HAP-1 (cell line): ENCODE measurements around the gene UROC1.

Experiments
- DNase-seq, 2 experiments: peaks; one replicate each; pipeline ENCODE4 v3.0.0-alpha.2; 2016 to 2020; ENCODE audit warnings: low spot score in 2 of 2
- H3K27me3 ChIP-seq: fragments of 250-450 bp; sonication (Bioruptor Pico); 2 replicates; pipeline ENCODE4 v1.5.1; 2020; ENCODE audit warnings: low read depth, mild to moderate bottlenecking, moderate library complexity
- H3K36me3 ChIP-seq: fragments of 250-450 bp; sonication (Bioruptor Pico); replicated peaks from 2 replicates; pipeline ENCODE4 v1.5.1; 2020; ENCODE audit warnings: mild to moderate bottlenecking
- H3K4me1 ChIP-seq: fragments of 250-450 bp; sonication (Bioruptor Pico); 2 replicates; pipeline ENCODE4 v1.5.1; 2020; ENCODE audit warnings: mild to moderate bottlenecking
- H3K4me3 ChIP-seq: fragments of 250-450 bp; sonication (Bioruptor Pico); 2 replicates; pipeline ENCODE4 v1.5.1; 2020; ENCODE audit warnings: mild to moderate bottlenecking, moderate library complexity
- H3K9me3 ChIP-seq: fragments of 250-450 bp; sonication (Bioruptor Pico); 2 replicates; pipeline ENCODE4 v1.5.1; 2020; ENCODE audit warnings: mild to moderate bottlenecking, moderate library complexity
- in situ Hi-C: fragments of 300-500 bp; cut with MboI; formaldehyde crosslinking; loops from 3 replicates; pipeline ENCODE4 v1.14.3; 2020; ENCODE audit warnings: low sequenced_read_pairs, inconsistent platforms, mixed read lengths

Gene UROC1

DNA sequence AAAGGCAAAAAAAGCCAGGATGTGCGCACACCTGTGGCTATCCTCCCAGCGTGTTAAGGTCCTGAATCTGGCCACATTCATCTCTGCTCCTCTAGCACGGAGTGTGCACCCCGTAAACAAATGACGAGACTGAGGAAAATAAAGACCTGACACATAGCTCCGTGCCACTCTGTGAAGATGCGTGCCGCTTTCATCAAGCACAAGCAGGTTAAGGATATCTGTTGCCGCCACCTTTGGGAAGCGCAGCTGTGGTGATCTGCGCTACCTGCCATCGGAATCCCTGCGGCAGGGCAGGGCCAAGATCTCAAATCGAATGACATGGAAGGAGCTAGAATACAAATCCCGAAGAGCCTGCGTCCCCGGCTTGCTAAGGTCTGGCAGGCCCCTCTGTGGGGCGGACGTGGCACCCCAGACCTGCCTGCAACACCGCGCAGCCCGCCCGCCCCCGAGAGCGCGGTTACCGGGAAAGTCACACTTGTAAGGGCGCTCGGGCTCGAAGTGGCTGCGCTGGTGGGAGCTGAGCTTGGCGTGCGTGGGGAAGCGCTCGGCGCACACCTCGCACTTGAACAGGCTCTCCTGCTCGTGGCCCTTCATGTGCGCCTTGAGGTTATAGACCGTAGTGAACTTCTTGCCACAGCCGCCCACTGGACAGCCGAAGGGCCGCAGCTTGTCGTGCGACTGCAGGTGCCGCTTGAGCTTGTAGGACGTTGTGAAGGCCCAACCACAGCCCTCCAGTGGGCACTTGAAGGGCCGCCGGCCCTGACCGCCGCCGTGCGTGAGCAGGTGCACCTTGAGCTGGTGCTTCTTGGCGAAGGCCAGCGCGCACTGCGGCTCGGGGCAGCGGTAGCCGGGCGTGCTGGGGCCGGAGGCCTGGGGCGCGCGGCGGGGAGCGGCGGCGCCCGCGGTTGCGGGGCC, 42.8 kb downstream of the UROC1 start:
- Histone ChIP-seq H3K27me3 (no peaks in the 10 kb centered on the region), H3K4me3 (peak overlapping the region; percentile 65), H3K36me3 (peaks cover 20% of the 10 kb centered on the region), H3K4me1 (peaks cover 16% of the 10 kb centered on the region), H3K9me3 (no peaks in the 10 kb centered on the region)
- in situ Hi-C loops: no loop called here
- peak in 1 of 2 experiments; percentile 56 for DNase-seq

DNA sequence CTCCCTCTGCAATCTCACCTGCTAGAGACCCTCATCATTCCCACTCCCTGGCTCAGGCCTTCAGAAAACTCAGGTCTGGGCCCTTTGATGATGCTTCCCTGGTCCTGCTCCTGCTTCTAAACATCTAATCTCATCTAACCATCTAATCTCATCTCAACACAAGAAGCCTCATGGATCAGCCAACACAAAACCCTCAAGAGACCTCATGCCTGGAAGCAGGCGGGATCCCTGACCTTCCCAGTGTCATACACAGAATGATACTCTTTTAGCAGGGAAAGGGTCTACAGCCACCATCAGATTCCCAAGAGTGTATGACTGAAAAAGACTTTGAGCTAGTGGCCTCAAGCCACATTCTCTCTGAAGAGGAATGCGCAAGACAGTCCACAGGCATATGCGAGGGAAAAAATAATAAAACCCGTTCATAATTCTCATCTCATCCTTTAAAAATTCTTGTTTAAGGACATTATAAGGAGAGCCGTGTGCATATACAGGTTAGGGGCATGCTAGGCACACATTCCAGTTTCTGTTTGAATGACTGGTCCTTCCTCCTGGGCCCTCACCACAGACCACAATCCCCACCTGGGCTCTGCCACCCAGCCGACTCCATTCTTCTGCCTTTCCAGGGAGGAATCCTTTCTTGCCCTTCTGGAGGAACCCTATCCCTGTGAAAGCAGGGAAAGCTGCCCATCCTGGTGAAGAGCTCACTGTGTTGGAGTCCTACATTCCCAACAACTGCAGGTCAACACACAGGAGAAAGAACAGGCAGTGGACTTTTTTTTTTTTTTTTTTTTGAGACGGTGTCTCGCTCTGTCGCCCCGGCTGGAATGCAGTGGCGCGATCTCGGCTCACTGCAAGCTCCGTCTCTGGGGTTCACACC, 44.0 kb downstream of the UROC1 start:
- Histone ChIP-seq H3K27me3 (no peaks in the 10 kb centered on the region), H3K4me1 (peaks cover 16% of the 10 kb centered on the region), H3K4me3 (peak overlapping the region; percentile 65), H3K9me3 (no peaks in the 10 kb centered on the region), H3K36me3 (peaks cover 33% of the 10 kb centered on the region)
- DNase-seq: no peak
- in situ Hi-C loops: no loop called here

DNA sequence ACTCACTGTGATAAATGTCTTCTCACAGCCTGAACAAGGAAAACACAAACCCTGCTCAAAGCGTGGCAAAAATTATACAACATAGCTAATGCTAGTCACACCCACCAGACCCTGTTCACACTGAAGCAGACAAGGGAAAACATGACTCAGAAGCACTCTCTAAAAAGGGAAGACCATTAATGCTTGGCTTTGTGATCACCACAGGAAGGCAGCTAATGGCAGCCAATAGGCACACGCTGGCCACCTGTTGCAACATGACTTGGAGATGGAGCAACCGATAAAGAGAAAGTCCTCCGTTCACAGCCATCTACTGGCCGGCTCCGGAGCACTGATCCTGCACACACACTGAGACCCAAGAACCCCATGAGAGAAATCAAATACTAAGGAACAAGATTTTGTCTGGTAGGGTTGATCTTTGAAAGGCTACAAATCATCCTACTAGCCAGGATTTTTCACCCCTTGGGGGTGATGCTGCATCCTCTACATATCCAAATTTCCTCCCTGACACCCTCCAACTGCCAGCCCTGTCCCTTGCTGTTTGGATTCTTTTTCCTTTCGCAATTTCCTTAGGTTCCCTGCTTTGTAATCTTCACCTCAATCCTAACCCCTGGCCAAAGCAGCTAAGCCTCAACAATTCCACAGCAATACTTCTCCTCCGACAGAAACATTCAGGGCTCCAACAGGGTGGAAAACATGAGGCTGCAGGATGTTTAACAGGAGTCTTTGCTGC, 45.1 kb downstream of the UROC1 start:
- Histone ChIP-seq H3K9me3 (no peaks in the 10 kb centered on the region), H3K27me3 (no peaks in the 10 kb centered on the region), H3K4me1 (peaks cover 16% of the 10 kb centered on the region), H3K4me3 (peak overlapping the region; percentile 65), H3K36me3 (peaks cover 44% of the 10 kb centered on the region)
- in situ Hi-C loops: no loop called here
- DNase-seq: peak; percentile 69 to 73

DNA sequence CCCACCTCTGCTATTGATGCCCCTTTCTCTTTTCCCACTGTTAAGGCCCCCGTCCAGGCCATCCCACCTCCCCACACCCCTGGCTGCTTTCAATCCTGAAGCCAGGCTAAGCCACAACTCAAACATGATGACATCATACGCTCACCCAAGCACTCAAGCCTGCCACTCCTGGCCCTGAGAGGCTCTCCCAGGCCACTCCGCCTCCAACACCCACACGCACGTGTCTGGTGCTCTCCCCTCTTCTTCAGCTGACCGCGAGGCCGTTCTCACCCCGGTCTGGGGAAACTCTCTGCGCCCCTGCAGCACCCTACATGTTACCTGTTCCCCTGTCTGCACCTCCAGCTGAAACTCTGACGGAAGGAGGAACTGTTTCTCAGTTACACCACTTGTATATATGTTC, 48.1 kb downstream of the UROC1 start:
- in situ Hi-C loops: no loop called here

DNA sequence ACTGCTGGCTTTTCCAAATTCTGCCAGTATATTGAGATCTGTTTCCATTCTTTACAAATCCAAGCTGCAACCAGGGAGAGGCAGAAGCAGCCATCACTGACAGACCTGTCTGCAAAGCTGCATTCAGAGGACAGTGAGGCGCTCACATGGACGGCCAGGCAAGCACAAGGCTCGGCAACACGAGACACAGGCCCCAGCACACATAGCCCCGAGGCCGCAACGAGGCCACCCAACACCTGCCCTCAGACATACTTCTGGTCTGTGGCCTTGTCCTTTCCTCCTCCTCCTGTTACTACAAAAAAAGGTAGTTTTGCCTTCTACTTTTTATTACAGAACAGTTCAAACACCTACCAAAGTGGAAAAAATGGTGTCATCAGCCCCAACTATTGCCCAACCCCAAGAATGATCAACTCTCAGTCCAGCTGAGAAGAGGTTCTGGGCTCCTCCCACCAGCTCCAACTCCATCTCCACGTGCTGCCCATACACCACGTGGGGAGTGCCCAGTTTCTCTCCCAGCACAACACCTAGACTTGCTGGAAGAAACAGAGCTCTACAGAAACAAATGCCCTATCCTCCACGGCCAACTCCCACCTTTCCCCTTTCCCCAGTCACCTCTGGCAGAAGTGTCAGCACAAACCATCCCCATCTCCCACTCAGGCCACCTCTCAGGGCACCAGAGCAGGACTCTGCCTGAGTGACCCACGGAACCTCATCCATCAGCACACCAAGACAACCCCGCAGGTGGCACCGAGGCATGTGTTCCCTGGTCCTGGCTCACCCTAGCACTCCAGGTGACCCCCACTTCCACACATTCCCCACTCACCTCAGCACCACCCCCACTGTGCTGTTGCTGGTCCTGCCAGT, 49.3 kb downstream of the UROC1 start:
- H3K4me3 ChIP-seq: no peak overlapping the region
- peaks cover 11% of the 10 kb centered on the region for H3K4me1 ChIP-seq
- no peaks in the 10 kb centered on the region for H3K27me3 ChIP-seq
- H3K9me3 ChIP-seq: no peaks in the 10 kb centered on the region
- H3K36me3 ChIP-seq: peaks cover 84% of the 10 kb centered on the region
- no peak for DNase-seq
- in situ Hi-C loops: no loop called here

More for the DNA sequence above, 48.1 kb downstream of the UROC1 start:
- Histone ChIP-seq H3K4me3 (no peak overlapping the region), H3K4me1 (peaks cover 16% of the 10 kb centered on the region), H3K9me3 (no peaks in the 10 kb centered on the region), H3K27me3 (no peaks in the 10 kb centered on the region), H3K36me3 (peaks cover 73% of the 10 kb centered on the region)
- DNase-seq: no peak

DNA sequence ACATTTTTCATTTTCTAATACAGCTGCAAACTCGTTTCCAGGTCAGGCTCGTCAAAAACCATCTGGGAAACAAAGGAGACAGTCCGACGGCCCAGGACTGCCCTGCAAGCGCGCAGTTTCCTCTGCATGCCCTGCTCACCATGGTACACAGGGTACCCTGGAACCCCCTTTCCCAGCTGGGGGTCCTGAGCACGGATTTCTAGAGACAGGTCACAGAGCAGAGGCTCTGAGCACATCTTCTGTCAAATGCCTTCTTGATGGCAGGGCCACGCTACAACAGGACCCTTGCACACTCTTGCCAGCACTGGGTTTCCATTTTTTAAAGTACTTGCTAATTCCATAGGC, 50.0 kb downstream of the UROC1 start:
- Histone ChIP-seq H3K4me3 (no peak overlapping the region), H3K9me3 (no peaks in the 10 kb centered on the region), H3K36me3 (peaks cover 86% of the 10 kb centered on the region), H3K4me1 (peaks cover 5% of the 10 kb centered on the region; the same call in 1 of the 2 replicates), H3K27me3 (no peaks in the 10 kb centered on the region)
- DNase-seq: no peak
- in situ Hi-C loops: no loop called here

DNA sequence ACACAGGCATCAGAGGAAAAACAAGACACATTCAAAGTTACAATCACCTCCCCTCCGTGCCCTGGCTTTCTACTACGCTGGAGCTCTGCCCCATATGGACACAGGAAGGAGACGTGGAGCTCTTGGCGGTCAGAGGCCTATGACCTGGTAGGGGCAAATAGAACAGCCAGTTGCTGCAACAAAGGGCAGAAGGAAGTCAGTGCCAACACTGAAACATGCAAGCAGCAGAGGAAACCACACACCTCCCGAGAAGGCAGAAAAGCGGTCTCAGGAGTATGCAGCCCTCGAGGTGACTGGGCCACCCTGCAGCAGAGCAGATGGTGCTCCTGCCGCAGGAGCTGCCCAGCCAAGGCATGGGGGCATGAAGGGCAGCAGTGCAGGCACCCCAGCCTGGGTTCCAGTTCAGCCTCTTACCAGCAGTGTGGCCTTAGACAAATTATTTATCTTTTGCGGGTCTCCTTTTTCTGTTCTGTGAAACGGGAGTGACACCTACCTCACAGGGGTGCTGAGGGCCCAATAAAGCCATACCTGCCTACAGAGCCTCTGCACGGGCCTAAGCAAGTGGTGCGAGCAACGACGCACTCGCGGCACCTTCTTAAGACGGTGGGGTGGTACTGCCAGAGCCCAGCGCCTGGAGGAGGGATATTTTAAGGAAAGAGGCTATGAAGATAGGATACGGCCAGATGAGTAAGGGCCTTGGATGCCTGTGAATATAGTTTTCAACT, 50.5 kb downstream of the UROC1 start:
- in situ Hi-C loops: no loop called here
- no peaks in the 10 kb centered on the region for H3K27me3 ChIP-seq
- 0 out of 2 replicates have a peak, but pooled peaks cover 2% of the 10 kb centered on the region for H3K4me1 ChIP-seq
- H3K4me3 ChIP-seq: no peak overlapping the region
- DNase-seq: no peak
- no peaks in the 10 kb centered on the region for H3K9me3 ChIP-seq
- peaks cover 91% of the 10 kb centered on the region for H3K36me3 ChIP-seq

DNA sequence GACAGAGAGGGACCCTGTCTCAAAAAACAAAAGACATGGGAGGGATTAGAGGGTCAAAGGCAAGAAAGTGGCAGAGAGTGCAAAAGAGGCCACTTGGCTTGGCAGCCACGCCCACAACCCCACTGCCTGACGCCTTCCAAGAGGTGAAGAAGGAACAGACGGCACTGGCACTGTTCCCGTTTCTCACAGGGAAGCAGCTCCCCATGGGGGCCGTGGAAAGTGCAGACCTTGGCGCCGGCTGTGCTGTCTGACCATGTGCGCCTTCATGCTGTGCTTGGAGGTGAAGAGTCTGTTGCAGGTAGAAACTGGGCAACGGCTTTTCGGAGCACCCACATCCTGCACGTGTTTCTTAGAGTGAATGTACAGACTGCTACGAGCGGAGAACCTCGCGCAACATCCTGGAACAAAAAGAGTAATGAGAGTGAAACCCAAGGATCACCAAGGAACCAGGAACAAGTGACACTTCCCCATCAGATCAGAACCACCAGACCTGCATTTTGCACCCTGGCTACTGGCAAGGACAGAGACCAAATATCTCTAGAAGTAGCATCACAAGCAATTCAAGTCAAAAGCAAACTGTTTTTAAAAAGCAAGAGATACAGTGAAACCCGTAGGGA, 51.5 kb downstream of the UROC1 start:
- Histone ChIP-seq H3K36me3 (peaks cover 94% of the 10 kb centered on the region), H3K4me1 (no peaks in the 10 kb centered on the region), H3K27me3 (no peaks in the 10 kb centered on the region), H3K9me3 (no peaks in the 10 kb centered on the region), H3K4me3 (no peak overlapping the region)
- in situ Hi-C loops: no loop called here
- no peak for DNase-seq

DNA sequence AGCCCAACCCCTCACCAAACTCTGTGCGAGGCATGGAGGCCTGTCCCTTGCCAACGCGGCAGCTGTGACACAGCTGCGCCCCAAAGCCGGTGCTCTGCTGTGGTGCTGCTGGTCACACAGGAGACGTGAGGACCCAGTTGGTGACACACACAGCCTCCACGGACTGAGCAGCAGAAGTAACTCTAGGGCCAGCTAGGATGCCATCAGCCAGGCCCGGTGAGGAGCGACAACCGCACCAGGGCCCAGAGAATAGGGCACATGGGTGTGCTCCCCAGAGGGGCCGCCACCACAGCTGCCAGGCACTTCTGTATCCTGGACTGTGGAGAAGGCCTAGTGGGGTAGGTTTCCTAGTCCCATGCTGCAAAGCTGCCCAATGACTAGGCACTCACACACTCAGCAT, 52.6 kb downstream of the UROC1 start:
- no peaks in the 10 kb centered on the region for H3K4me1 ChIP-seq
- H3K9me3 ChIP-seq: no peaks in the 10 kb centered on the region
- in situ Hi-C loops: no loop called here
- no peaks in the 10 kb centered on the region for H3K27me3 ChIP-seq
- H3K4me3 ChIP-seq: no peak overlapping the region
- DNase-seq: no peak
- peaks cover 92% of the 10 kb centered on the region for H3K36me3 ChIP-seq

DNA sequence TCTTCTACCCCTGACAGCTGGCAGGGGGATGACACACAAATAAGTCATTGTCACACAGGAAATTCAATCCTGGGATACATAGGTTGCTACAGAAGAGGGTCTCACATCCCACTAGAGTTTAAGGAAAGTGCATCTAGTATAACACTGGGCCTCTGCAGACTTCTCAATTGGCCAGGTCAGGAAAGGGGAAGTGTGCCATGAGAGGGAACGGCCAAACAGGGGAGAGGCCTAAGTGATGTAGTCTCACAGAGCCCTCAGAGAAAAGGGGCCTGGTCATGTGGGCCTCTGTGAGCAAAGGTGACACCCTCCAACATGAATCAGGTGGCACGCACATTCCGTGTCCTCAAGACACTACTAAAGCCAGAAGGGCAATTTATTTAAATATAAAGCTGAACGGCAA, 53.1 kb downstream of the UROC1 start:
- DNase-seq: no peak
- in situ Hi-C loops: no loop called here
- peaks cover 92% of the 10 kb centered on the region for H3K36me3 ChIP-seq

DNA sequence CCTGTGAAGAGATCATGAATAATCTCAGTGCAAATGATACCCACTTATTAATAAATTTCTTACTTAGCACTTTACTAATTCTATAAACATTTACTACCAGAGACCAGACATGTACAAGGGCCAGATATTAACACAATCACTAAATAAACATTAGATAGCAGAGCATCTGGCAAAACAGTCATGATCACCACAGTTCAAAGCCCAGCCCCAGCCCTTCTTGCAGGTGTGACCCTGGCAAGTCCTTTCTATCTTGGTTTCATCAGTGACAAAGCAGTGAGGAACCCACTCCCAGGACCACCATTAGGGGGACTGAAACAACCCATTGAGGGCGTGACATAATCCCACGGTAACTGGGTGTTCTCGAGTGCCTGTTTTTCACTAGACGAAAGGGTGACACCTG, 53.5 kb downstream of the UROC1 start:
- in situ Hi-C loops: no loop called here
- Histone ChIP-seq H3K36me3 (peaks cover 92% of the 10 kb centered on the region), H3K9me3 (no peaks in the 10 kb centered on the region), H3K4me1 (no peaks in the 10 kb centered on the region), H3K4me3 (no peak overlapping the region), H3K27me3 (no peaks in the 10 kb centered on the region)
- DNase-seq: no peak

More for the DNA sequence above, 53.1 kb downstream of the UROC1 start:
- no peaks in the 10 kb centered on the region for H3K4me1 ChIP-seq
- H3K27me3 ChIP-seq: no peaks in the 10 kb centered on the region
- H3K9me3 ChIP-seq: no peaks in the 10 kb centered on the region
- H3K4me3 ChIP-seq: no peak overlapping the region

DNA sequence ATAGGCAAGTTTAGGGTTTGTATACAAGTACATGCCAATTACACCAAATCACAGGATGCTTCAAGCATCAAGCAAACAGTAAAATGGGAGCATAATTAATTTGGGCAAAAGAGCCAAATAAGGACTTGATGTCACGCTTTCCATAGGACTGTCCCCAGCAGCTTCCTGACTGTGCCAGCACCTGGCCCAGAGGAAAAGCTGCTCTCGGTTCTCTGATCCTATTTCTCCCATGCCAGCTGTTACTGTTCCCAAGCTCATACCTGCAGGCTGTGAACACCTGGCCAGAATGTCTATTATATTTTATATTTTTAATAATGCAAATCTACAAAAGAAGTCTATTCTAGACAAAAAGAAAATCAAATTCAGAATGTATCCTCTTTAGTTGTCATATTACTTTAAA, 54.1 kb downstream of the UROC1 start:
- Histone ChIP-seq H3K4me1 (no peaks in the 10 kb centered on the region), H3K27me3 (no peaks in the 10 kb centered on the region), H3K9me3 (no peaks in the 10 kb centered on the region), H3K36me3 (peaks cover 92% of the 10 kb centered on the region), H3K4me3 (no peak overlapping the region)
- no peak for DNase-seq
- in situ Hi-C loops: no loop called here
